Measurements from ENCODE around the gene FOXC2. TPM values are rescaled to one million over a fixed set of nuclear protein-coding genes. Genes with fewer than 3 reads are reported as not detected.

The FOXC2 gene
- total and polyA plus RNA-seq, 9 of the 15 experiments (the other 6 are each of a cell fraction or from before 2014, with no cell fraction given): 0.01 to 0.11 (median 0.10) TPM; not detected in 5

- TF ChIP-seq TRIM24 (IDR thresholded peaks at IDR 0.05) (no peak), NR0B1 (IDR thresholded peaks at IDR 0.05; ENCODE audit: partially characterized antibody) (no peak), BCL6 (CRISPR knock-in tag; IDR thresholded peaks at IDR 0.05) (no peak), GABPB1 (CRISPR knock-in tag; IDR thresholded peaks at IDR 0.05) (no peak; the same call in 1 of the 2 replicates), THRA (IDR thresholded peaks at IDR 0.05) (no peak), ZNF717 (CRISPR knock-in tag; IDR thresholded peaks at IDR 0.05) (no peak), ZBTB11 (CRISPR knock-in tag; IDR thresholded peaks at IDR 0.05) (no peak), ZNF696 (CRISPR knock-in tag; conservative IDR thresholded peaks at IDR 0.05) (no peak), HNRNPLL (IDR thresholded peaks at IDR 0.05; ENCODE audit: low read depth, low read length, poor library complexity, severe bottlenecking) (no peak), ETS2 (tag; IDR thresholded peaks at IDR 0.05; ENCODE audit: borderline replicate concordance, poor library complexity, severe bottlenecking) (no peak), HOMEZ (CRISPR knock-in tag; IDR thresholded peaks at IDR 0.05) (no peak), ZNF644 (tag; IDR thresholded peaks at IDR 0.05; ENCODE audit: low read depth) (no peak), ZNF121 (CRISPR knock-in tag; conservative IDR thresholded peaks at IDR 0.05) (no peak), ZNF384 (IDR thresholded peaks at IDR 0.05; ENCODE audit: low read depth, low read length) (no peak), TAL1 (IDR thresholded peaks at IDR 0.05) (no peak), TEAD1 (CRISPR knock-in tag; IDR thresholded peaks at IDR 0.05) (no peak), USF2 (CRISPR knock-in tag; IDR thresholded peaks at IDR 0.05) (no peak), POLR3A (IDR thresholded peaks at IDR 0.05; ENCODE audit: borderline replicate concordance, extremely low read depth, insufficient read depth, insufficient read length) (no peak), MCM7 (IDR thresholded peaks at IDR 0.05) (no peak)
Measured at GRCh38 chr16:86554917-86555703, 11.5 kb upstream of the FOXC2 start, which contains the start of gene MTHFSD (continued).
